H9 (cell line): Measurements from ENCODE around the gene KCNH2. TPM values are rescaled to one million over a fixed set of nuclear protein-coding genes. Genes with fewer than 3 reads are reported as not detected.

ENCODE experiments used
- DNase-seq: peaks from one replicate; pipeline ENCODE4 v3.0.0-alpha.2; 2017
- H2AFZ ChIP-seq: one replicate; pipeline ENCODE4 v1.6.1; 2013; ENCODE audit warnings: mild to moderate bottlenecking, low read length, control low read depth, moderate library complexity
- H2AK5ac ChIP-seq: 2 replicates; pipeline ENCODE4 v1.6.1; 2013; ENCODE audit warnings: low read length, control low read depth, mixed read lengths; ENCODE audit not compliant: insufficient read length
- H2BK120ac ChIP-seq: one replicate; pipeline ENCODE4 v1.6.1; 2013; ENCODE audit warnings: low read depth, mild to moderate bottlenecking, low read length, control low read depth, inconsistent platforms; ENCODE audit not compliant: poor library complexity, severe bottlenecking
- H2BK12ac ChIP-seq: 2 replicates; pipeline ENCODE4 v1.6.1; 2013; ENCODE audit warnings: low read length, control low read depth, mixed read lengths, low read depth; ENCODE audit not compliant: insufficient read length
- H2BK15ac ChIP-seq: 2 replicates; pipeline ENCODE4 v1.6.1; 2013; ENCODE audit warnings: low read depth, low read length, control low read depth
- H2BK20ac ChIP-seq: one replicate; pipeline ENCODE4 v1.6.1; 2013; ENCODE audit warnings: low read depth, mild to moderate bottlenecking, low read length, control low read depth, inconsistent platforms; ENCODE audit not compliant: poor library complexity, severe bottlenecking
- H2BK5ac ChIP-seq: 2 replicates; pipeline ENCODE4 v1.6.1; 2013; ENCODE audit warnings: low read length, control low read depth, mixed read lengths; ENCODE audit not compliant: insufficient read length
- H3K14ac ChIP-seq: 2 replicates; pipeline ENCODE4 v1.6.1; 2013; ENCODE audit warnings: low read length, control low read depth; ENCODE audit not compliant: insufficient read depth
- H3K18ac ChIP-seq: 2 replicates; pipeline ENCODE4 v1.6.1; 2013; ENCODE audit warnings: low read depth, mild to moderate bottlenecking, mixed read lengths, low read length, control low read depth; ENCODE audit not compliant: insufficient read length
- H3K23ac ChIP-seq: 2 replicates; pipeline ENCODE4 v1.6.1; 2013; ENCODE audit warnings: low read length, control low read depth, mixed read lengths, low read depth; ENCODE audit not compliant: insufficient read length
- H3K23me2 ChIP-seq: 2 replicates; pipeline ENCODE4 v1.6.1; 2013; ENCODE audit warnings: low read depth, mild to moderate bottlenecking, mixed read lengths, low read length, control low read depth; ENCODE audit not compliant: insufficient read length, poor library complexity, severe bottlenecking
- H3K27ac ChIP-seq: 2 replicates; pipeline ENCODE4 v1.5.1; 2013; ENCODE audit warnings: low read length, control low read depth, mixed read lengths, low read depth; ENCODE audit not compliant: insufficient read length
- H3K27me3 ChIP-seq: 2 replicates; pipeline ENCODE4 v1.6.1; 2013; ENCODE audit warnings: low read length, control low read depth, inconsistent platforms; ENCODE audit not compliant: insufficient read depth
- H3K4ac ChIP-seq: 2 replicates; pipeline ENCODE4 v1.6.1; 2013; ENCODE audit warnings: low read depth, mild to moderate bottlenecking, control low read depth, inconsistent platforms, low read length, moderate library complexity
- H3K4me1 ChIP-seq: 2 replicates; pipeline ENCODE4 v1.6.1; 2013; ENCODE audit warnings: low read length, control low read depth, inconsistent platforms; ENCODE audit not compliant: insufficient read depth
- H3K4me2 ChIP-seq: 2 replicates; pipeline ENCODE4 v1.6.1; 2013; ENCODE audit warnings: low read length, control low read depth, mixed read lengths; ENCODE audit not compliant: insufficient read length, insufficient read depth
- H3K56ac ChIP-seq: 2 replicates; pipeline ENCODE4 v1.6.1; 2013; ENCODE audit warnings: low read depth, mild to moderate bottlenecking, mixed read lengths, low read length, control low read depth; ENCODE audit not compliant: insufficient read length
- H3K79me1 ChIP-seq: 2 replicates; pipeline ENCODE4 v1.6.1; 2013; ENCODE audit warnings: low read depth, mild to moderate bottlenecking, moderate library complexity, low read length, control low read depth, inconsistent platforms; ENCODE audit not compliant: insufficient read depth, poor library complexity, severe bottlenecking
- H3K79me2 ChIP-seq: 2 replicates; pipeline ENCODE4 v1.6.1; 2013; ENCODE audit warnings: low read length, control low read depth, inconsistent platforms; ENCODE audit not compliant: insufficient read depth
- H3K9ac ChIP-seq: 2 replicates; pipeline ENCODE4 v1.6.1; 2013; ENCODE audit warnings: low read length, control low read depth, mixed read lengths; ENCODE audit not compliant: insufficient read length; ENCODE audit errors: extremely low read depth
- H3K9me3 ChIP-seq: one replicate; pipeline ENCODE4 v1.6.1; 2013; ENCODE audit warnings: low read depth, low read length, inconsistent platforms; ENCODE audit not compliant: control insufficient read depth
- H3T11ph ChIP-seq: one replicate; pipeline ENCODE4 v1.6.1; 2013; ENCODE audit warnings: mild to moderate bottlenecking, low read length, control low read depth, inconsistent platforms
- H4K20me1 ChIP-seq: one replicate; pipeline ENCODE4 v1.6.1; 2013; ENCODE audit not compliant: control insufficient read depth, insufficient read length, insufficient read depth
- H4K5ac ChIP-seq: 2 replicates; pipeline ENCODE4 v1.6.1; 2013; ENCODE audit warnings: low read depth, mild to moderate bottlenecking, mixed read lengths, low read length, control low read depth; ENCODE audit not compliant: insufficient read length
- H4K8ac ChIP-seq: replicated peaks from 2 replicates; pipeline ENCODE4 v1.6.1; 2013; ENCODE audit warnings: low read length, control low read depth, mixed read lengths, low read depth; ENCODE audit not compliant: insufficient read length
- H4K91ac ChIP-seq: 2 replicates; pipeline ENCODE4 v1.6.1; 2013; ENCODE audit warnings: low read depth, mild to moderate bottlenecking, moderate library complexity, mixed read lengths, low read length, control low read depth; ENCODE audit not compliant: insufficient read length
- H3K27ac Mint-ChIP-seq, 3 experiments: 2 replicates in 2 of 3; 3 replicates in 1 of 3; pipeline ENCODE4 v1.8.0; 2020 to 2021; ENCODE audit warnings: mixed read lengths in 3 of 3, mild to moderate bottlenecking in 1 of 3, moderate library complexity in 1 of 3
- H3K27me3 Mint-ChIP-seq: 2 replicates; pipeline ENCODE4 v1.8.0; 2021; ENCODE audit warnings: low read depth, mild to moderate bottlenecking, moderate library complexity, mixed read lengths
- H3K36me3 Mint-ChIP-seq, 3 experiments: 2 replicates in 2 of 3; 3 replicates in 1 of 3; pipeline ENCODE4 v1.8.0; 2020 to 2021; ENCODE audit warnings: low read depth in 3 of 3, mixed read lengths in 3 of 3; ENCODE audit not compliant: insufficient read depth in 1 of 3
- H3K4me1 Mint-ChIP-seq, 2 experiments: 2 replicates each; pipeline ENCODE4 v1.8.0; 2020; ENCODE audit warnings: mixed read lengths in 2 of 2
- H3K4me3 Mint-ChIP-seq, 2 experiments: 2 replicates in 1 of 2; 3 replicates in 1 of 2; pipeline ENCODE4 v1.8.0; 2020 to 2021; ENCODE audit warnings: mild to moderate bottlenecking in 2 of 2, mixed read lengths in 2 of 2, moderate library complexity in 1 of 2
- H3K9me3 Mint-ChIP-seq, 2 experiments: 2 replicates in 1 of 2; 3 replicates in 1 of 2; pipeline ENCODE4 v1.8.0; 2020; ENCODE audit warnings: mild to moderate bottlenecking in 2 of 2, mixed read lengths in 2 of 2, moderate library complexity in 1 of 2
- WGBS: extraction: QIAGEN DNeasy Blood & Tissue Kit; methylation state at CpG from one replicate; pipeline ENCODE4 v1.1.7; 2013; ENCODE audit warnings: missing lambda C conversion rate, low lambda C conversion rate, mixed read lengths; ENCODE audit not compliant: insufficient read length; ENCODE audit errors: extremely low coverage; 5-methylcytosine and 5-hydroxymethylcytosine counted together
- total RNA-seq: library from RNA; stranded (reverse); gene quantifications from 2 replicates; pipeline ENCODE4 v1.2.1, GENCODE V29; 2021
- TF ChIP-seq, protein P1 (sequence below): fragments of 200-600 bp; sonication (generic); conservative IDR thresholded peaks from 3 replicates; pipeline ENCODE4 v1.8.0; 2021; ENCODE audit warnings: antibody characterized with exemption, mild to moderate bottlenecking

KCNH2 gene
- total RNA-seq, 1 experiment from 2014 or later, result 4.5 TPM

DNA sequence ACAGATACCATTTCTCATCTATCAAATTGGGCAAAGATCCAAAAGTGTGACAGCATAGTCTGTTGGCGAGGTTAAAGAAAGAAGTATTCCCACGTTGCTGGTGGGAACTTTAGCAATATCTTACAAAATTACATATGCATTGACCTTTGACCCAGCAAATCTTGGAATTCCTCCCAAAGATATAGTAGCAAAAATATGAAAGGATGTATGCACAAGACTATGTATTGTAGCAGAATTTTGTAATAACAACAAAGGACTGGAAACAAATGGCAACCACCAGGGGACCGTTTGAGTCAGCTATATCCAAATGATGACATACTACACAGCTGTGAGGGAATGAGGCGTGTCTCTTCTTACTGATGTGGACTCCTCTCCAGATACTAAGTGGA lies 50.2 kb downstream of the KCNH2 start:
- Histone ChIP-seq H2BK12ac (no peak overlapping the region), H2AK5ac (no peak overlapping the region), H3K4me1 (no peaks in the 10 kb centered on the region), H2BK15ac (no peak overlapping the region), H3K14ac (no peak overlapping the region), H3K27me3 (no peaks in the 10 kb centered on the region), H3K27ac (no peak overlapping the region), H3K9me3 (no peaks in the 10 kb centered on the region), H3K79me2 (no peaks in the 10 kb centered on the region), H3K4ac (no peak overlapping the region), H3K56ac (no peak overlapping the region), H3T11ph (no peak overlapping the region), H3K79me1 (no peaks in the 10 kb centered on the region), H3K18ac (no peak overlapping the region), H3K9ac (no peak overlapping the region), H2AFZ (no peak overlapping the region), H4K8ac (no peak overlapping the region), H4K20me1 (no peaks in the 10 kb centered on the region), H3K23ac (no peak overlapping the region), H2BK5ac (no peak overlapping the region), H4K91ac (no peak overlapping the region), H3K4me2 (no peak overlapping the region), H2BK20ac (no peak overlapping the region), H3K23me2 (no peaks in the 10 kb centered on the region), H4K5ac (no peak overlapping the region), H2BK120ac (no peak overlapping the region)
- no CpG with 5 or more reads among the region's 4 CpGs for WGBS
- no peaks in the 10 kb centered on the region for H3K9me3 Mint-ChIP-seq
- H3K27ac Mint-ChIP-seq, result no peak overlapping the region
- no peaks in the 10 kb centered on the region for H3K4me1 Mint-ChIP-seq
- no peak overlapping the region for H3K4me3 Mint-ChIP-seq
- DNase-seq, result no peak
- H3K36me3 Mint-ChIP-seq, result no peaks in the 10 kb centered on the region
- TF ChIP-seq, protein P1, sequence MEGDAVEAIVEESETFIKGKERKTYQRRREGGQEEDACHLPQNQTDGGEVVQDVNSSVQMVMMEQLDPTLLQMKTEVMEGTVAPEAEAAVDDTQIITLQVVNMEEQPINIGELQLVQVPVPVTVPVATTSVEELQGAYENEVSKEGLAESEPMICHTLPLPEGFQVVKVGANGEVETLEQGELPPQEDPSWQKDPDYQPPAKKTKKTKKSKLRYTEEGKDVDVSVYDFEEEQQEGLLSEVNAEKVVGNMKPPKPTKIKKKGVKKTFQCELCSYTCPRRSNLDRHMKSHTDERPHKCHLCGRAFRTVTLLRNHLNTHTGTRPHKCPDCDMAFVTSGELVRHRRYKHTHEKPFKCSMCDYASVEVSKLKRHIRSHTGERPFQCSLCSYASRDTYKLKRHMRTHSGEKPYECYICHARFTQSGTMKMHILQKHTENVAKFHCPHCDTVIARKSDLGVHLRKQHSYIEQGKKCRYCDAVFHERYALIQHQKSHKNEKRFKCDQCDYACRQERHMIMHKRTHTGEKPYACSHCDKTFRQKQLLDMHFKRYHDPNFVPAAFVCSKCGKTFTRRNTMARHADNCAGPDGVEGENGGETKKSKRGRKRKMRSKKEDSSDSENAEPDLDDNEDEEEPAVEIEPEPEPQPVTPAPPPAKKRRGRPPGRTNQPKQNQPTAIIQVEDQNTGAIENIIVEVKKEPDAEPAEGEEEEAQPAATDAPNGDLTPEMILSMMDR, result no peak
- peaks cover 11% of the 10 kb centered on the region for H3K27me3 Mint-ChIP-seq
